OCI-LY1 (cell line): ENCODE results near the gene TNFSF9.
A peak's percentile ranks its signal among the peaks of the same experiment; 100 is the strongest.

ENCODE experiments used
- H2AFZ ChIP-seq: fragments of 200-600 bp; sonication (generic), shearing (Covaris generic); 2 replicates; pipeline ENCODE4 v1.6.0; 2014; ENCODE audit warnings: antibody characterized with exemption, mild to moderate bottlenecking, low read length
- H3F3A ChIP-seq: fragments of 200-600 bp; sonication (generic), shearing (Covaris generic); 2 replicates; pipeline ENCODE4 v1.6.0; 2014; ENCODE audit warnings: mild to moderate bottlenecking, antibody characterized with exemption, low read length, moderate library complexity; ENCODE audit not compliant: insufficient read depth
- H3K27ac ChIP-seq: fragments of 200-600 bp; sonication (generic); 2 replicates; pipeline ENCODE4 v1.5.1; 2014; ENCODE audit warnings: low read length, mixed run types, mild to moderate bottlenecking, low read depth; ENCODE audit not compliant: poor library complexity, severe bottlenecking
- H3K27me3 ChIP-seq: fragments of 200-600 bp; sonication (generic); 2 replicates; pipeline ENCODE4 v1.6.0; 2014; ENCODE audit warnings: antibody characterized with exemption, mild to moderate bottlenecking, low read length, moderate library complexity; ENCODE audit not compliant: insufficient read depth
- H3K36me3 ChIP-seq: fragments of 200-600 bp; sonication (generic); 2 replicates; pipeline ENCODE4 v1.6.1; 2014; ENCODE audit warnings: mild to moderate bottlenecking, antibody characterized with exemption, low read length, moderate library complexity, mixed read lengths; ENCODE audit not compliant: insufficient read depth
- H3K4me1 ChIP-seq: fragments of 200-600 bp; sonication (generic); 2 replicates; pipeline ENCODE4 v1.5.1; 2014; ENCODE audit warnings: mild to moderate bottlenecking, low read length, moderate library complexity; ENCODE audit not compliant: insufficient read depth, severe bottlenecking
- H3K4me2 ChIP-seq: fragments of 200-600 bp; sonication (generic), shearing (Covaris generic); 2 replicates; pipeline ENCODE4 v1.6.1; 2014; ENCODE audit warnings: low read length
- H3K4me3 ChIP-seq: fragments of 200-600 bp; sonication (generic); 2 replicates; pipeline ENCODE4 v1.5.1; 2014; ENCODE audit warnings: low read length, low read depth, mild to moderate bottlenecking, mixed read lengths; ENCODE audit not compliant: poor library complexity, severe bottlenecking
- H3K79me2 ChIP-seq: fragments of 200-600 bp; shearing (Covaris generic); 2 replicates; pipeline ENCODE4 v1.6.1; 2016; ENCODE audit warnings: mixed run types, low read length, mixed read lengths; ENCODE audit not compliant: insufficient read depth
- H3K9ac ChIP-seq: fragments of 200-600 bp; sonication (generic), shearing (Covaris generic); 2 replicates; pipeline ENCODE4 v1.6.1; 2014; ENCODE audit warnings: mild to moderate bottlenecking, low read length, mixed read lengths
- H3K9me2 ChIP-seq: fragments of 200-600 bp; sonication (generic), shearing (Covaris generic); 2 replicates; pipeline ENCODE4 v1.6.1; 2014; ENCODE audit warnings: low read depth, mild to moderate bottlenecking, low read length, mixed read lengths
- H3K9me3 ChIP-seq: fragments of 200-600 bp; shearing (Covaris generic); 2 replicates; pipeline ENCODE4 v1.6.1; 2014; ENCODE audit warnings: low read length, mixed read lengths
- H4K20me1 ChIP-seq: fragments of 200-600 bp; sonication (generic), shearing (Covaris generic); 2 replicates; pipeline ENCODE4 v1.6.0; 2016; ENCODE audit warnings: mild to moderate bottlenecking, low read length; ENCODE audit not compliant: insufficient read depth
- CTCF ChIP-seq: fragments of 200-600 bp; sonication (generic), shearing (Covaris generic); IDR thresholded peaks from 2 replicates; pipeline ENCODE4 v1.5.1; 2017; ENCODE audit warnings: mild to moderate bottlenecking, antibody characterized with exemption, low read length, moderate library complexity, mixed read lengths
- EZH2 ChIP-seq: fragments of 200-600 bp; sonication (generic), shearing (Covaris generic); IDR thresholded peaks from 2 replicates; pipeline ENCODE4 v1.8.0; 2017; ENCODE audit warnings: borderline replicate concordance, mixed run types, mild to moderate bottlenecking, antibody characterized with exemption, low read length, moderate library complexity, mixed read lengths

Gene TNFSF9

DNA sequence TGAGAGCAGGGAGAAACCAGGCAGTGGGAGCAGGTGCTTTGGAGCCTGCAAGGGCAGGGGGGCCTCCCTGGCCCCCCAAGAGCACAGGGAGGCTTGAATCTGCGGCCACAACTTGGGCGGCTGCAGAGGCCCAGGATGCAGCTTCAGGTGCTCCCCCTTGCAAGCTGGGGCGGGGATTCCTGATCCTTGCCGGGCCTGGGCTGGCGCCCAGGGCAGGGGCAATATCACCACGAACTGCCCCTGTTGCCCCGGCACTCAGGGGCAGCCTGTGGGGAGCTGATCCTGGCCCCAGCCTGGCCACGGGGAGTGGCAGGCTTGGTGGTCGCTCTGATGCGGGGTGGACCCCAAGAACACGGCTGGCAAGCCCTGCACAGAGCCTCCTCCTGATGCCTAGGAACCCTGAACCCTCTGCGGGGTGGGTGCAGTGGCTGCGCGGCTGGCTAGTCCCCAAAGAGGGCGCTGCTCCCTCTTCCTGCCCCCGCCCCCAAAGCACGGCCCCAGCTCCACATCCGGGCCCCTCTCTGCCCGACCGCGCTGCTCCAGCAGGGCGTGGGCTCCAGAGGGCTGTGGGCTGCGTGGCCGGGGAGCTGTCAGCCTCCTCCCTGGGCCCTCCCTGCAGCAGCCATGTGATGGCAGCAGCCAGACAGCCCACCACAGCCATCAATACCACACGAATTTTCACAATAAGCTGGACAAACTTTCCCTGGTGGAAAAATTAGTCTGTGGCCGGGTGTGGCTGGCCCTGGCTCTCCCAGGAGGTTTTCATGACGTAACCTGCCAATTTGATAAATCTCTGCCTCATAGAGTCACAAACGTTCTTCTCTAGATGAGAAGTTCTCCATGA is 21.0 kb downstream of the TNFSF9 start:
- Histone ChIP-seq H3F3A (no peaks in the 10 kb centered on the region), H3K4me2 (peak overlapping the region; percentile 47; the same call in 1 of the 2 replicates), H2AFZ (0 out of 2 replicates have a peak overlapping the region, but pooled peaks have one; percentile 74), H3K27ac (no peak overlapping the region), H3K79me2 (no peaks in the 10 kb centered on the region), H3K9ac (no peak overlapping the region; the same call in 1 of the 2 replicates), H3K27me3 (no peaks in the 10 kb centered on the region), H3K9me2 (no peaks in the 10 kb centered on the region), H3K36me3 (no peaks in the 10 kb centered on the region), H3K4me3 (no peak overlapping the region), H4K20me1 (no peaks in the 10 kb centered on the region), H3K4me1 (peaks cover 21% of the 10 kb centered on the region), H3K9me3 (peaks cover 11% of the 10 kb centered on the region)
- no peak for TF ChIP-seq EZH2
- peak; percentile 62 for TF ChIP-seq CTCF

GRCh38 chr19:6556043-6556449 is 25.2 kb downstream of the TNFSF9 start:
- Histone ChIP-seq H2AFZ (no peak overlapping the region), H3K79me2 (no peaks in the 10 kb centered on the region)

DNA sequence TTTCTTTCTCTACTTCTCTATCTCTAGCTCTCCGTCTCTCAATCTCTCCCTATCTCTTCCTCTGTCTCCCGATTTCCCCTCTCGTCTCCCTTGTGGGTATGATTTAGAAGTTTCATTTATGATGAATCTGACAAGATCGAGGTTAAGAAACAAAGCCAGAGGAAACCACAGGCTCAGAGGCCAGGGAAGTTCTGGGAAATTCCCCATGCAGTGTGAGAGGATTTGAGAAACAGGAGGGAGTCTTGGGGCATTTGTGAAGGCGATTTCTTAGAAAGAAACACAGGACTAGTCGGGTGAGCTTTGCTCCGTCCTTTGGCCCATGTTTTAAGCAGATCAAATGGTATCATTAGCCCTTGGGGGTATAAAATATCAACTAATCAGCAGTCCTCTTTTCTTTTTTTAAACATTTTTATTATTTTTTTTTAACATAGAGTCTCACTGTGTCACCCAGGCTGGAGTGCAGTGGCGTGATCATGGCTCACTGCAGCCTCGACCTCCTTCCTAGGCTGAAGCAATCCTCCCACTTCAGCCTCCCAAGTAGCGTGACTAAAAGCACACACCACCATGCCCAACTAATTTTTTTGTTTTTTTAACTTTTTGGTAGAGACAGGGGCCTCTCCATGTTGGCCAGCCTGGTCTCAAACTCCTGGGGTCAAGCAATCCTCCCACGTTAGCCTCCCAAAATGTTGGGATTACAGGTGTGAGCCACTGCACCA is 25.8 kb downstream of the TNFSF9 start:
- no peaks in the 10 kb centered on the region for H3K79me2 ChIP-seq
- H2AFZ ChIP-seq: no peak overlapping the region
- H3F3A ChIP-seq: no peaks in the 10 kb centered on the region
- no peak overlapping the region for H3K27ac ChIP-seq
- H4K20me1 ChIP-seq: no peaks in the 10 kb centered on the region
- TF ChIP-seq CTCF: no peak
- no peak for TF ChIP-seq EZH2
- no peaks in the 10 kb centered on the region for H3K27me3 ChIP-seq
- H3K9me2 ChIP-seq: no peaks in the 10 kb centered on the region
- H3K4me1 ChIP-seq: peaks cover 20% of the 10 kb centered on the region
- no peak overlapping the region for H3K4me3 ChIP-seq
- no peak overlapping the region for H3K9ac ChIP-seq
- H3K4me2 ChIP-seq: no peak overlapping the region
- H3K36me3 ChIP-seq: no peaks in the 10 kb centered on the region
- H3K9me3 ChIP-seq: no peaks in the 10 kb centered on the region

More at GRCh38 chr19:6556043-6556449, 25.2 kb downstream of the TNFSF9 start:
- Histone ChIP-seq H3K9me3 (peaks cover 3% of the 10 kb centered on the region), H3K27me3 (no peaks in the 10 kb centered on the region), H3K9me2 (no peaks in the 10 kb centered on the region), H3K4me1 (peaks cover 21% of the 10 kb centered on the region), H3K4me2 (no peak overlapping the region), H3K4me3 (no peak overlapping the region), H3K27ac (no peak overlapping the region), H4K20me1 (no peaks in the 10 kb centered on the region), H3K36me3 (no peaks in the 10 kb centered on the region), H3K9ac (no peak overlapping the region), H3F3A (no peaks in the 10 kb centered on the region)
- no peak for TF ChIP-seq EZH2
